ENCODE data around the gene ITGAD.
A peak's percentile ranks its signal among the peaks of the same experiment; 100 is the strongest.

DNA sequence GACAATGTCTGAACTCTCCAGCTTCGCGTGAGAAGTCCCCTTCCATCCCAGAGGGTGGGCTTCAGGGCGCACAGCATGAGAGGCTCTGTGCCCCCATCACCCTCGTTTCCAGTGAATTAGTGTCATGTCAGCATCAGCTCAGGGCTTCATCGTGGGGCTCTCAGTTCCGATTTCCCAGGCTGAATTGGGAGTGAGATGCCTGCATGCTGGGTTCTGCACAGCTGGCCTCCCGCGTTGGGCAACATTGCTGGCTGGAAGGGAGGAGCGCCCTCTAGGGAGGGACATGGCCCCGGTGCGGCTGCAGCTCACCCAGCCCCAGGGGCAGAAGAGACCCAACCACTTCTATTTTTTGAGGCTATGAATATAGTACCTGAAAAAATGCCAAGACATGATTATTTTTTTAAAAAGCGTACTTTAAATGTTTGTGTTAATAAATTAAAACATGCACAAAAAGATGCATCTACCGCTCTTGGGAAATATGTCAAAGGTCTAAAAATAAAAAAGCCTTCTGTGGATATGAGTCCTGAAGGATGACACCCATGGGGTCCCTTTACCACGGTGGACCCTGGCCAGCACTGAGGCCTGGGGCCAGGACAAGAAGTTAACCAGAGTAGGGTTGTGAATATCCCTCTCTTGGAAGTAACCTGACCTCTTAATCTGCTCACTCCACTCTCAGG is 10.5 kb upstream of the ITGAD start:
- TF ChIP-seq CTCF (IDR thresholded peaks at IDR 0.05; ENCODE audit: low read length) = peak; percentile 81
- TF ChIP-seq EZH2 (IDR thresholded peaks at IDR 0.05; ENCODE audit: borderline replicate concordance, low read length) = no peak

All from OCI-LY1 (cell line).